Karpas-422 (cell line): Measurements from ENCODE around the gene FABP1. TPM values are rescaled to one million over a fixed set of nuclear protein-coding genes. Genes with fewer than 3 reads are reported as not detected.

Experiments
- DNase-seq: peaks from one replicate; pipeline ENCODE4 v3.0.0-alpha.2; 2015
- H2AFZ ChIP-seq: fragments of 200-600 bp; sonication (generic); 2 replicates; pipeline ENCODE4 v1.6.1; 2014; ENCODE audit warnings: antibody characterized with exemption, low read length, mixed read lengths
- H3K27ac ChIP-seq: fragments of 200-600 bp; sonication (generic); 2 replicates; pipeline ENCODE4 v1.5.1; 2014; ENCODE audit warnings: mild to moderate bottlenecking, low read length, moderate library complexity
- H3K27me3 ChIP-seq: fragments of 200-600 bp; sonication (generic); 2 replicates; pipeline ENCODE4 v1.6.1; 2014; ENCODE audit warnings: low read length, mixed read lengths
- H3K36me3 ChIP-seq: fragments of 200-600 bp; sonication (generic); 2 replicates; pipeline ENCODE4 v1.6.1; 2014; ENCODE audit warnings: low read length, mixed read lengths; ENCODE audit not compliant: insufficient read depth
- H3K4me1 ChIP-seq: fragments of 200-600 bp; sonication (generic); 2 replicates; pipeline ENCODE4 v1.6.1; 2014; ENCODE audit warnings: mild to moderate bottlenecking, low read length, mixed read lengths
- H3K4me2 ChIP-seq: fragments of 200-600 bp; sonication (generic); 2 replicates; pipeline ENCODE4 v1.6.1; 2014; ENCODE audit warnings: low read length, low read depth, mild to moderate bottlenecking; ENCODE audit not compliant: poor library complexity, severe bottlenecking
- H3K4me3 ChIP-seq: fragments of 200-600 bp; sonication (generic); 2 replicates; pipeline ENCODE4 v1.5.1; 2014; ENCODE audit warnings: mild to moderate bottlenecking, antibody characterized with exemption, low read length, mixed read lengths
- H3K79me2 ChIP-seq: fragments of 200-600 bp; sonication (generic); 2 replicates; pipeline ENCODE4 v1.6.1; 2014; ENCODE audit warnings: mild to moderate bottlenecking, low read length, mixed read lengths
- H3K9ac ChIP-seq: fragments of 200-600 bp; sonication (generic); 2 replicates; pipeline ENCODE4 v1.6.0; 2014; ENCODE audit warnings: low read length
- H3K9me2 ChIP-seq: fragments of 200-600 bp; sonication (generic), shearing (Covaris generic); replicated peaks from 2 replicates; pipeline ENCODE4 v1.6.0; 2014; ENCODE audit warnings: mild to moderate bottlenecking, low read length, moderate library complexity; ENCODE audit not compliant: insufficient read depth
- H3K9me3 ChIP-seq: fragments of 300-700, 200-600 bp; sonication (generic); 2 replicates; pipeline ENCODE4 v1.6.1; 2014; ENCODE audit warnings: low read length, mixed read lengths
- H4K20me1 ChIP-seq: fragments of 200-600 bp; sonication (generic); 2 replicates; pipeline ENCODE4 v1.6.1; 2014; ENCODE audit warnings: mild to moderate bottlenecking, antibody characterized with exemption, low read length, low read depth; ENCODE audit not compliant: insufficient read depth
- total RNA-seq: library from RNA; depleted of rRNA; stranded (reverse); fragments of >200 nt; shearing (Covaris generic); gene quantifications from 2 replicates; pipeline ENCODE4 v1.2.3, GENCODE V29; 2014; ENCODE audit warnings: low replicate concordance

Gene FABP1
- total RNA-seq, 1 experiment from 2014 or later = not detected

DNA sequence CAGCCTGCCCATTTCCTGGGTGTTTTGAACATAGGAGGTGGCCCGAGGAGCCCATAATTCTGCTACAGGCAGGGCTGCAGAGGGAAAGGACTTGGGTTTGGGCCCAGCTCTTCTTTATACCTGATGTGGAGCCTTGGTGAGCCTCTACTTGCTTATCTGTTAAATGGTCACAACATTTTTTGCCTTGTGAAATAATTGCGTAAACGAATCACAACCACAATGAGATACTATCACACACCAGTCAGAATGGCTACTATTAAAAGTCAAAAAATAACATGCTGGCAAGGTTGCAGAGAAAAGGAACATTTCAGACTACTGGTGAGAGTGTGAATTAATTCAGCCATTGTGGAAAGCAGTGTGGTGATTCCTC is 4.1 kb upstream of the FABP1 start:
- no peaks in the 10 kb centered on the region for H3K79me2 ChIP-seq
- no peak overlapping the region for H3K4me2 ChIP-seq
- H4K20me1 ChIP-seq = no peaks in the 10 kb centered on the region
- no peaks in the 10 kb centered on the region for H3K9me3 ChIP-seq
- H3K4me1 ChIP-seq = no peaks in the 10 kb centered on the region
- no peak overlapping the region for H3K27ac ChIP-seq
- no peak overlapping the region for H3K4me3 ChIP-seq
- H3K27me3 ChIP-seq = no peaks in the 10 kb centered on the region
- no peak overlapping the region for H2AFZ ChIP-seq
- no peaks in the 10 kb centered on the region for H3K9me2 ChIP-seq
- no peak overlapping the region for H3K9ac ChIP-seq
- no peaks in the 10 kb centered on the region for H3K36me3 ChIP-seq
- no peak for DNase-seq

- DNase-seq = no peak
- Histone ChIP-seq H3K9me3 (no peaks in the 10 kb centered on the region), H3K4me3 (no peak overlapping the region), H3K4me2 (no peak overlapping the region), H3K79me2 (no peaks in the 10 kb centered on the region), H3K4me1 (no peaks in the 10 kb centered on the region), H3K9me2 (no peaks in the 10 kb centered on the region), H3K9ac (no peak overlapping the region), H4K20me1 (no peaks in the 10 kb centered on the region), H3K27me3 (no peaks in the 10 kb centered on the region), H2AFZ (no peak overlapping the region), H3K36me3 (no peaks in the 10 kb centered on the region), H3K27ac (no peak overlapping the region)
Observed at GRCh38 chr2:88131201-88131998, 3.5 kb upstream of the FABP1 start.

DNA sequence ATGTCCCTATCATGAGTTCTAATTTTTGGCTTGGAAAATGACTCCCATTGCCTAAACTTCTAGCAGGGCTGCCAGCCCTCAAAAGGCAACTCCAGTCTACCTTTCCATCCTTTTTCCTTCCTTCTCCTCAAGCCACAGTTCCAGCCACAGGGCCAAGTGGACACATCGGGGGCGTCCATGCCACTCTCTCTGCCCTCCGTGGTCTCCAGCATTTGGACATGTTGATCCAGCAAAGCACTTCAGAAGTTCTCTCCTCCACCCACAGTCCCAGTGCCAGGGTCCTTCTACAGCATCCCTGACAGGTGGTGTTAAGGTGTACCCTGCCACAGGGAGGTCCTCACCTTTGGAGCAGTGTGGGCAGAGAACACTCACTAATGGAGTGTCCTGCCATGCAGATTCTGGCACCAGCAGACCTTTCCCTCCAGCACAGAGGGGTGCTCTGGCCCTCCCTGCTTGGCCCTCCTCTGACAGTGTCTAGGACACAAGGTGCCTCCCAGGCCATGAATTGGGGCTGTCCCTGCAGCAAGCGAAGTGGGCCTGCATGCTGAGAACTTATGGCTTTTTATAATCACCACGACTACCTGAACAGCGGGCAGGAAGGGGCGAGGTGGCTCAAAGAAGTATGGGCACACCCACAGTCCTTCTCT is 1.6 kb upstream of the FABP1 start:
- no peak for DNase-seq
- Histone ChIP-seq H3K4me1 (no peaks in the 10 kb centered on the region), H3K9ac (no peak overlapping the region), H3K4me2 (no peak overlapping the region), H3K4me3 (no peak overlapping the region), H3K36me3 (no peaks in the 10 kb centered on the region), H3K27ac (no peak overlapping the region), H3K79me2 (no peaks in the 10 kb centered on the region), H4K20me1 (no peaks in the 10 kb centered on the region), H3K9me3 (no peaks in the 10 kb centered on the region), H3K27me3 (no peaks in the 10 kb centered on the region), H3K9me2 (no peaks in the 10 kb centered on the region), H2AFZ (no peak overlapping the region)

DNA sequence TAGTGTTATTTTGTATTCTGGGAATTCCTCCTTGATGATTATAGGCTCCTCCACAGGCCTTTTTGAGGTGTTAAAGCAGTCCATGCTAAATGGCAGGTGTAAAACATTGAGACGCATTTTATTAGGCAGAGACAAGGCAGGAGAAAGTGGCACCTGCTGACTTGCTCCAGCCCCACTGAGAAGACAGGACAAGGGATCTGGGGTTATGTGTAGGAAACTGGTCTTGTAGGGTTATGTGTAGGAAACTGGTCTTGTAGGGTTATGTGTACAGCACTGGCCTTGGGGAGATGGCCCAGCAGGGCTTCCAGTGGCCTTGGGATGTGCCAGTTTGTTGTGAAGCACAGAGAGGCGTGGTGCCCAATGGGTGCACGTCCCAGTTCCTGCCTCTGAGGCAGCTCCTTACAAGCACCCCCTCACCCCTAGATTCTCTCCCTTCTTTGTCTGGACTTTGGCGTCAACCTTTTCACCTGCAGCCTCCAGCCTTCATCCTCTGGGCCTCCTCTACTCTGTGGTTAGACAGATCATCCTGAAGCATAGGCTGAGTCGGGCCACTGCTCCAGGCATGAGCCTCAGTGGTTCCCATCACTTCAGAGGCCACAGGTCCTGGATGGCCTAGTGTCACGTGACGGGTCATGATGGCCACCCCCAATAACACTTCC is 921 bp upstream of the FABP1 start:
- no peak overlapping the region for H3K4me2 ChIP-seq

DNA sequence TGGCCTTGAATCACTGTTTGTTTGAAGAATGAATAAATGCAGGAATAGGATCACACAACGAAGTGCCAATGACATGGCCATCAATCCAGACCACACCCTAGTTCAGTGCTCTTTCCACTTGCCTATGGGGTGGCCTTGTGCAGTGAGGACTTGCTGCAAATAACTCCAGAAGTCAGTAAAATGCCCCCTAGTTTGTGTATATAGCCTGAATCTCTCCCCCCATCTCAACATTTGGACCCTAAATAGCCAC is 299 bp downstream of the FABP1 start:
- no peak for DNase-seq
- H3K79me2 ChIP-seq = no peaks in the 10 kb centered on the region
- no peaks in the 10 kb centered on the region for H3K4me1 ChIP-seq
- no peaks in the 10 kb centered on the region for H4K20me1 ChIP-seq
- no peaks in the 10 kb centered on the region for H3K9me3 ChIP-seq
- no peak overlapping the region for H3K27ac ChIP-seq
- H3K4me3 ChIP-seq = no peak overlapping the region
- H3K36me3 ChIP-seq = no peaks in the 10 kb centered on the region
- no peak overlapping the region for H3K4me2 ChIP-seq
- no peaks in the 10 kb centered on the region for H3K9me2 ChIP-seq
- H3K27me3 ChIP-seq = no peaks in the 10 kb centered on the region
- no peak overlapping the region for H3K9ac ChIP-seq
- H2AFZ ChIP-seq = no peak overlapping the region

More for the DNA sequence above, 921 bp upstream of the FABP1 start:
- no peaks in the 10 kb centered on the region for H3K9me3 ChIP-seq
- H3K36me3 ChIP-seq = no peaks in the 10 kb centered on the region
- H2AFZ ChIP-seq = no peak overlapping the region
- no peaks in the 10 kb centered on the region for H4K20me1 ChIP-seq
- no peak overlapping the region for H3K9ac ChIP-seq
- no peak for DNase-seq
- H3K27me3 ChIP-seq = no peaks in the 10 kb centered on the region
- H3K4me3 ChIP-seq = no peak overlapping the region
- no peaks in the 10 kb centered on the region for H3K9me2 ChIP-seq
- no peak overlapping the region for H3K27ac ChIP-seq
- H3K79me2 ChIP-seq = no peaks in the 10 kb centered on the region
- no peaks in the 10 kb centered on the region for H3K4me1 ChIP-seq

GRCh38 chr2:88126772-88127637 is 857 bp downstream of the FABP1 start:
- Histone ChIP-seq H2AFZ (no peak overlapping the region), H3K9ac (no peak overlapping the region), H3K4me3 (no peak overlapping the region), H3K27ac (no peak overlapping the region), H3K36me3 (no peaks in the 10 kb centered on the region), H3K9me3 (no peaks in the 10 kb centered on the region), H4K20me1 (no peaks in the 10 kb centered on the region), H3K79me2 (no peaks in the 10 kb centered on the region), H3K4me2 (no peak overlapping the region), H3K4me1 (no peaks in the 10 kb centered on the region), H3K27me3 (no peaks in the 10 kb centered on the region), H3K9me2 (no peaks in the 10 kb centered on the region)
- no peak for DNase-seq

- Histone ChIP-seq H3K27ac (no peak overlapping the region), H3K79me2 (no peaks in the 10 kb centered on the region), H3K4me2 (no peak overlapping the region), H3K9me3 (no peaks in the 10 kb centered on the region), H2AFZ (no peak overlapping the region), H3K4me3 (no peak overlapping the region), H3K36me3 (no peaks in the 10 kb centered on the region), H3K9me2 (no peaks in the 10 kb centered on the region), H4K20me1 (no peaks in the 10 kb centered on the region), H3K27me3 (no peaks in the 10 kb centered on the region), H3K4me1 (no peaks in the 10 kb centered on the region), H3K9ac (no peak overlapping the region)
- DNase-seq = no peak
Observed at GRCh38 chr2:88125924-88126771, 1.7 kb downstream of the FABP1 start.
